ENCODE measurements around the gene ALDH3B2.
A peak's percentile ranks its signal among the peaks of the same experiment; 100 is the strongest.
"Not testable (repeated sequence)": the region's sequence is repeated elsewhere in the genome, so short reads cannot be mapped to it uniquely, and the experiment has no call there.

ALDH3B2 gene

GRCh38 chr11:67660752-67661151, 13.7 kb downstream of the ALDH3B2 start:
- H3K27me3 Mint-ChIP-seq (ENCODE audit: low read depth); DNase-seq (ENCODE audit: low spot score); H3K4me1 Mint-ChIP-seq (ENCODE audit: low read depth); H3K36me3 Mint-ChIP-seq (ENCODE audit: low read depth); H3K9me3 Mint-ChIP-seq; H3K4me3 Mint-ChIP-seq; H3K27ac Mint-ChIP-seq: not testable (repeated sequence)

- H3K9me3 Mint-ChIP-seq; DNase-seq (ENCODE audit: low spot score); H3K36me3 Mint-ChIP-seq (ENCODE audit: low read depth); H3K27me3 Mint-ChIP-seq (ENCODE audit: low read depth); H3K4me1 Mint-ChIP-seq (ENCODE audit: low read depth); H3K27ac Mint-ChIP-seq; H3K4me3 Mint-ChIP-seq: not testable (repeated sequence)
Measured at GRCh38 chr11:67659651-67660165, 14.7 kb downstream of the ALDH3B2 start.

GRCh38 chr11:67657300-67657699, 17.1 kb downstream of the ALDH3B2 start:
- Mint-ChIP-seq H3K9me3 (peaks cover 8% of the 10 kb centered on the region), H3K4me1 (ENCODE audit: low read depth) (peaks cover 1% of the 10 kb centered on the region), H3K4me3 (no peak overlapping the region), H3K27me3 (ENCODE audit: low read depth) (no peaks in the 10 kb centered on the region), H3K27ac (no peak overlapping the region), H3K36me3 (ENCODE audit: low read depth) (peaks cover 3% of the 10 kb centered on the region)
- no peak for DNase-seq (ENCODE audit: low spot score)

- H3K4me1 Mint-ChIP-seq (ENCODE audit: low read depth), result peaks cover 1% of the 10 kb centered on the region
- no peak overlapping the region for H3K4me3 Mint-ChIP-seq
- H3K27me3 Mint-ChIP-seq (ENCODE audit: low read depth), result no peaks in the 10 kb centered on the region
- DNase-seq (ENCODE audit: low spot score), result no peak
- peaks cover 3% of the 10 kb centered on the region for H3K36me3 Mint-ChIP-seq (ENCODE audit: low read depth)
- peaks cover 8% of the 10 kb centered on the region for H3K9me3 Mint-ChIP-seq
- H3K27ac Mint-ChIP-seq, result no peak overlapping the region
Measured at GRCh38 chr11:67656278-67656922, 18.0 kb downstream of the ALDH3B2 start.

- Mint-ChIP-seq H3K27ac (no peak overlapping the region), H3K4me1 (ENCODE audit: low read depth) (peaks cover 7% of the 10 kb centered on the region), H3K27me3 (ENCODE audit: low read depth) (no peaks in the 10 kb centered on the region), H3K4me3 (no peak overlapping the region), H3K9me3 (peaks cover 8% of the 10 kb centered on the region), H3K36me3 (ENCODE audit: low read depth) (peaks cover 3% of the 10 kb centered on the region)
- DNase-seq (ENCODE audit: low spot score), result no peak
Measured at GRCh38 chr11:67654225-67654624, 20.2 kb downstream of the ALDH3B2 start.

GRCh38 chr11:67652965-67653845, 21.2 kb downstream of the ALDH3B2 start:
- Mint-ChIP-seq H3K36me3 (ENCODE audit: low read depth) (peaks cover 3% of the 10 kb centered on the region), H3K4me1 (ENCODE audit: low read depth) (peaks cover 8% of the 10 kb centered on the region)
- DNase-seq (ENCODE audit: low spot score), result no peak

GRCh38 chr11:67651976-67652781, 22.2 kb downstream of the ALDH3B2 start:
- no peak for DNase-seq (ENCODE audit: low spot score)
- Mint-ChIP-seq H3K36me3 (ENCODE audit: low read depth) (peaks cover 3% of the 10 kb centered on the region), H3K4me1 (ENCODE audit: low read depth) (peaks cover 12% of the 10 kb centered on the region), H3K27me3 (ENCODE audit: low read depth) (peaks cover 2% of the 10 kb centered on the region), H3K27ac (no peak overlapping the region), H3K9me3 (peaks cover 8% of the 10 kb centered on the region), H3K4me3 (no peak overlapping the region)

More at GRCh38 chr11:67652965-67653845, 21.2 kb downstream of the ALDH3B2 start:
- no peaks in the 10 kb centered on the region for H3K27me3 Mint-ChIP-seq (ENCODE audit: low read depth)
- peaks cover 8% of the 10 kb centered on the region for H3K9me3 Mint-ChIP-seq
- H3K27ac Mint-ChIP-seq, result no peak overlapping the region
- no peak overlapping the region for H3K4me3 Mint-ChIP-seq

- DNase-seq (ENCODE audit: low spot score), result no peak
- Mint-ChIP-seq H3K4me3 (peak overlapping the region; percentile 84), H3K27ac (peak overlapping the region; percentile 87), H3K27me3 (ENCODE audit: low read depth) (peaks cover 2% of the 10 kb centered on the region), H3K36me3 (ENCODE audit: low read depth) (no peaks in the 10 kb centered on the region), H3K4me1 (ENCODE audit: low read depth) (peaks cover 24% of the 10 kb centered on the region), H3K9me3 (peaks cover 3% of the 10 kb centered on the region)
Measured at GRCh38 chr11:67649634-67650510, 24.6 kb downstream of the ALDH3B2 start.

- Mint-ChIP-seq H3K27ac (no peak overlapping the region), H3K9me3 (no peaks in the 10 kb centered on the region), H3K36me3 (ENCODE audit: low read depth) (no peaks in the 10 kb centered on the region), H3K27me3 (ENCODE audit: low read depth) (peaks cover 2% of the 10 kb centered on the region), H3K4me3 (no peak overlapping the region), H3K4me1 (ENCODE audit: low read depth) (peaks cover 24% of the 10 kb centered on the region)
- DNase-seq (ENCODE audit: low spot score), result no peak
Measured at GRCh38 chr11:67648796-67649613, 25.4 kb downstream of the ALDH3B2 start.

GRCh38 chr11:67648140-67648795, 26.2 kb downstream of the ALDH3B2 start:
- DNase-seq (ENCODE audit: low spot score), result peak; percentile 25
- no peaks in the 10 kb centered on the region for H3K9me3 Mint-ChIP-seq
- peak overlapping the region; percentile 3 for H3K4me3 Mint-ChIP-seq
- no peak overlapping the region for H3K27ac Mint-ChIP-seq
- H3K4me1 Mint-ChIP-seq (ENCODE audit: low read depth), result peaks cover 24% of the 10 kb centered on the region
- H3K36me3 Mint-ChIP-seq (ENCODE audit: low read depth), result no peaks in the 10 kb centered on the region
- peaks cover 2% of the 10 kb centered on the region for H3K27me3 Mint-ChIP-seq (ENCODE audit: low read depth)

- H3K27me3 Mint-ChIP-seq (ENCODE audit: low read depth), result peaks cover 2% of the 10 kb centered on the region
- DNase-seq (ENCODE audit: low spot score), result no peak
- no peak overlapping the region for H3K4me3 Mint-ChIP-seq
- no peak overlapping the region for H3K27ac Mint-ChIP-seq
- H3K9me3 Mint-ChIP-seq, result no peaks in the 10 kb centered on the region
- peaks cover 24% of the 10 kb centered on the region for H3K4me1 Mint-ChIP-seq (ENCODE audit: low read depth)
- no peaks in the 10 kb centered on the region for H3K36me3 Mint-ChIP-seq (ENCODE audit: low read depth)
Measured at GRCh38 chr11:67647471-67647870, 27.0 kb downstream of the ALDH3B2 start.

Data from T-helper 2 cell treated with Interferon-gamma antibody and Interleukin-4, amounts not matched to agents 5 μg/mL and 100 μg/mL, for 36 hours (primary cell).